Measurements from ENCODE around the gene KAT2A. TPM values are rescaled to one million over a fixed set of nuclear protein-coding genes. Genes with fewer than 3 reads are reported as not detected.
A peak's percentile ranks its signal among the peaks of the same experiment; 100 is the strongest.

KAT2A gene
- total RNA-seq, 2 donors from 2014 or later: 26.4 to 31.3 TPM

GRCh38 chr17:42078396-42079043 is 42.6 kb downstream of the KAT2A start:
- Histone ChIP-seq H3K36me3 (no peaks in the 10 kb centered on the region), H3K27ac (no peak overlapping the region)

DNA sequence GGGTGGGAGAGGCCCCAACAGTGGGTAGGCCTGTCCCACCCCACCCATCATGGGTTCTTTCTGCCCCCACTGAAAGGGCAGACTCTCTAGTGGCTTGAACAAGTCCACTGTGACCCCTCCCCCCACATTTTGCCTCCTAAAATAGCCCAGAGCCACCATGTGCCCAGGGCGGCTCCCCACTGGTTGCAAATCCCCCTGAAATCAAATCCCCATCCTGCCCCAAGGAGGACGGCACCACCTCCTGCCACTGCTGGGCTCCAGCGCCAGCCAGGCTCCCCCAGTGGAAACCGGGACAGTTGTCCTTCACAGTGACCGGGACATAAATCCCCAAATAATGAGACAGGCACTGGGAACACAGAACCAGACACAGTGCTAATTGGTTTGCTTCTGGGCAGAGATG is 43.4 kb downstream of the KAT2A start:
- DNase-seq (ENCODE audit: low spot score): no peak
- no peak for ATAC-seq (ENCODE audit: insufficient number of reproducible peaks, low FRiP score, low read depth)
- peaks cover 0 to under 1% of the 10 kb centered on the region in 2 donors for H3K4me1 ChIP-seq (ENCODE audit: control insufficient read depth in 1 of 2, low read depth in 2 of 2)
- no peak overlapping the region for H3K4me3 ChIP-seq
- H3K9me3 ChIP-seq: no peaks in the 10 kb centered on the region
- no peaks in the 10 kb centered on the region for H3K27me3 ChIP-seq (replicated peaks; ENCODE audit: insufficient read depth)
- no peak overlapping the region for H3K27ac ChIP-seq
- no peaks in the 10 kb centered on the region for H3K36me3 ChIP-seq
- TF ChIP-seq, protein P1, sequence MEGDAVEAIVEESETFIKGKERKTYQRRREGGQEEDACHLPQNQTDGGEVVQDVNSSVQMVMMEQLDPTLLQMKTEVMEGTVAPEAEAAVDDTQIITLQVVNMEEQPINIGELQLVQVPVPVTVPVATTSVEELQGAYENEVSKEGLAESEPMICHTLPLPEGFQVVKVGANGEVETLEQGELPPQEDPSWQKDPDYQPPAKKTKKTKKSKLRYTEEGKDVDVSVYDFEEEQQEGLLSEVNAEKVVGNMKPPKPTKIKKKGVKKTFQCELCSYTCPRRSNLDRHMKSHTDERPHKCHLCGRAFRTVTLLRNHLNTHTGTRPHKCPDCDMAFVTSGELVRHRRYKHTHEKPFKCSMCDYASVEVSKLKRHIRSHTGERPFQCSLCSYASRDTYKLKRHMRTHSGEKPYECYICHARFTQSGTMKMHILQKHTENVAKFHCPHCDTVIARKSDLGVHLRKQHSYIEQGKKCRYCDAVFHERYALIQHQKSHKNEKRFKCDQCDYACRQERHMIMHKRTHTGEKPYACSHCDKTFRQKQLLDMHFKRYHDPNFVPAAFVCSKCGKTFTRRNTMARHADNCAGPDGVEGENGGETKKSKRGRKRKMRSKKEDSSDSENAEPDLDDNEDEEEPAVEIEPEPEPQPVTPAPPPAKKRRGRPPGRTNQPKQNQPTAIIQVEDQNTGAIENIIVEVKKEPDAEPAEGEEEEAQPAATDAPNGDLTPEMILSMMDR (IDR thresholded peaks at IDR 0.05): no peak

More at GRCh38 chr17:42078396-42079043, 42.6 kb downstream of the KAT2A start:
- H3K27me3 ChIP-seq (replicated peaks; ENCODE audit: insufficient read depth): no peaks in the 10 kb centered on the region
- no peak overlapping the region for H3K4me3 ChIP-seq
- DNase-seq (ENCODE audit: low spot score): no peak
- H3K9me3 ChIP-seq: no peaks in the 10 kb centered on the region
- H3K4me1 ChIP-seq (ENCODE audit: control insufficient read depth in 1 of 2, low read depth in 2 of 2): no peaks in the 10 kb centered on the region
- ATAC-seq (ENCODE audit: insufficient number of reproducible peaks, low FRiP score, low read depth): no peak
- TF ChIP-seq, protein P1 (IDR thresholded peaks at IDR 0.05): no peak

DNA sequence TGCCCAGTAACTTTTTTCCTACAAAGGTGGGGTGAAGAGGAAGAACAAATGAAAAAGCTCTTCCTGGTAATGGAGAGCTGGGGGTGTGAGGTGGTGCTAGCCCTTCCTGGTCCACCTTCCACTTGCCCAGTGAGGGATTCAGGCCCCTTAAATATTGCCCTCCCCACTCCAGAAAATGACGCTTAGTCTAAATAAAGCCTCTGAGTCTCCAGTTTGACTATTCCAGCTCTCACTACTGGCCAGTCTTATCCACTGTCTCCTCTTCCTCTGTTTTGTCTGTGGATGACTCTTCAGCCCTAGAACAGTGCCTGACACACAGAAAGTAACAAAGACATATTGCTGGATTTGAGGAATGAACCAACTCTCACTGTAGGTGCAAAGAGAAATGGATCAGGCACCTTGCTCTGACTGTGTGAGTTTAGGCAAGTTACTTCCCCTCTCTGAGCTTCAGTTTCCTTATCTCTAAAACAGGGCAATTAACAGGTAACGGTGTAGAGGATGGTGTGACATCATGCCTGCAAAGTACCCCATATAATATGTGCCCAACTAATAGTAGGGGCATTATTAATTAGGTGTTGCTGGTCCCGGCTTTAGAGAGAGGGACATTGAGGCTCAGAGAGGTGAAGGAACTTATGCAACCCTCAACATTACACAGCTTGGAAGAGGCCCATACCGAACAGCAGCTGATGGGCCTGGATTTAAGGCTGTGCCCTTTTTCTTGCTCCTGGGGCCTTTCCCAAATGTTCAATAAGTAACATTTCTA is 44.2 kb downstream of the KAT2A start:
- H3K9me3 ChIP-seq: no peaks in the 10 kb centered on the region
- TF ChIP-seq, protein P1 (IDR thresholded peaks at IDR 0.05): no peak

DNA sequence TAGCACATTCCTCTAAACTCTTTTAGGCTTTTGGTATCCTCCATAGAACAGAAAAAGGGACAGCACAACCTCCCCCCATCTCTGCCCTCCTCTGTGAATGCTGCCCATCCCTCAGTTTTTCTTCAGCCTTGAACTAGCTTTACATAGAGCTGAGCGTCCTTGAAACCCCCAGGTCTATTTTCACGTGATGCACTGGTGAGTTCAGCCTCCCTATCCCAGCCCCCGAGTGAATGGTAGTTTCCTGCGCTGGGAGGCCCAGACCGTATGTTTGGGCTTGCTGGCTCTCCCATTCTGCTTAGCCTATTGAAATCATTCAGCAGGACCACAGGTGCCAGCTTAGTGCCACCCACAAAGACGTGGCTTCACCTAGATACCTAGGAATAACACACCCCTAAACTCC is 45.4 kb downstream of the KAT2A start:
- H3K4me3 ChIP-seq: no peak overlapping the region
- peaks cover 6 to 12% of the 10 kb centered on the region in 2 donors for H3K4me1 ChIP-seq (ENCODE audit: control insufficient read depth in 1 of 2, low read depth in 2 of 2)
- H3K27ac ChIP-seq: no peak overlapping the region
- TF ChIP-seq, protein P1 (IDR thresholded peaks at IDR 0.05): no peak
- H3K9me3 ChIP-seq: no peaks in the 10 kb centered on the region
- ATAC-seq (ENCODE audit: insufficient number of reproducible peaks, low FRiP score, low read depth) (no peak), DNase-seq (ENCODE audit: low spot score) (no peak)
- no peaks in the 10 kb centered on the region for H3K36me3 ChIP-seq
- no peaks in the 10 kb centered on the region for H3K27me3 ChIP-seq (replicated peaks; ENCODE audit: insufficient read depth)

More for the DNA sequence above, 44.2 kb downstream of the KAT2A start:
- Histone ChIP-seq H3K4me1 (ENCODE audit: control insufficient read depth in 1 of 2, low read depth in 2 of 2) (peaks cover 6 to 8% of the 10 kb centered on the region in 2 donors), H3K27me3 (replicated peaks; ENCODE audit: insufficient read depth) (no peaks in the 10 kb centered on the region), H3K36me3 (no peaks in the 10 kb centered on the region), H3K27ac (no peak overlapping the region), H3K4me3 (no peak overlapping the region)
- DNase-seq (ENCODE audit: low spot score): no peak
- ATAC-seq (ENCODE audit: insufficient number of reproducible peaks, low FRiP score, low read depth): no peak

- Histone ChIP-seq H3K9me3 (no peaks in the 10 kb centered on the region), H3K27ac (no peak overlapping the region), H3K27me3 (replicated peaks; ENCODE audit: insufficient read depth) (no peaks in the 10 kb centered on the region), H3K4me3 (peak overlapping the region; percentile 61), H3K36me3 (no peaks in the 10 kb centered on the region), H3K4me1 (ENCODE audit: control insufficient read depth in 1 of 2, low read depth in 2 of 2) (peaks cover 6 to 12% of the 10 kb centered on the region in 2 donors)
- no peak for ATAC-seq (ENCODE audit: insufficient number of reproducible peaks, low FRiP score, low read depth)
- TF ChIP-seq, protein P1 (IDR thresholded peaks at IDR 0.05): no peak
- DNase-seq (ENCODE audit: low spot score): no peak
Measured at GRCh38 chr17:42072323-42073187, 48.6 kb downstream of the KAT2A start.
